Heart right ventricle (tissue), 16 donors: ENCODE data around the gene COL4A4. TPM values are rescaled to one million over a fixed set of nuclear protein-coding genes. Genes with fewer than 3 reads are reported as not detected.

ENCODE experiments used
- ATAC-seq, 8 donors: fragments of 200-7000 bp; cut with Tn5 transposase; one replicate each; pipeline ENCODE4 v1.9.1; 2020; ENCODE audit warnings: mild to moderate bottlenecking in 8 of 8, moderate library complexity in 8 of 8, moderate number of reproducible peaks in 1 of 8
- DNase-seq, 2 donors: peaks; one replicate each; pipeline ENCODE4 v3.0.0-alpha.2; 2020
- H3K27ac ChIP-seq, 10 donors: fragments of 200-600 bp; sonication (generic) in 2 of 10; one replicate each; pipeline versions ENCODE4 v1.5.0 to v1.8.0; 2020 to 2022; ENCODE audit warnings: mild to moderate bottlenecking in 3 of 10
- H3K27me3 ChIP-seq, 7 donors: fragments of 200-600 bp; one replicate each; pipeline ENCODE4 v1.8.0; 2021 to 2022; ENCODE audit warnings: mild to moderate bottlenecking in 2 of 7
- H3K36me3 ChIP-seq, 9 donors: fragments of 200-600 bp; sonication (generic) in 1 of 9; one replicate each; pipeline versions ENCODE4 v1.5.0 to v1.8.0; 2020 to 2022; ENCODE audit warnings: mild to moderate bottlenecking in 2 of 9
- H3K4me1 ChIP-seq, 9 donors: fragments of 200-600 bp; sonication (generic) in 1 of 9; one replicate each; pipeline versions ENCODE4 v1.5.0 to v1.8.0; 2020 to 2022; ENCODE audit warnings: mild to moderate bottlenecking in 4 of 9
- H3K4me3 ChIP-seq, 10 donors: fragments of 200-600 bp; sonication (generic) in 2 of 10; one replicate each; pipeline versions ENCODE4 v1.5.0 to v1.8.0; 2020 to 2022; ENCODE audit warnings: mild to moderate bottlenecking in 7 of 10, moderate library complexity in 2 of 10
- H3K9me3 ChIP-seq, 11 donors: fragments of 200-600 bp in 10 of 11; sonication (generic) in 2 of 11; one replicate each; pipeline versions ENCODE4 v1.5.0 to v1.8.0; 2013 to 2022; ENCODE audit warnings: mild to moderate bottlenecking in 2 of 11, control low read depth in 1 of 11, moderate library complexity in 1 of 11
- WGBS, 2 donors: extraction: QIAGEN DNeasy Blood & Tissue Kit; methylation state at CpG; one replicate each; pipeline ENCODE4 v1.1.7; 2013; ENCODE audit warnings: inconsistent platforms in 1 of 2; 5-methylcytosine and 5-hydroxymethylcytosine counted together
- intact Hi-C, 10 donors: fragments of 100-400 bp; cut with DNase I; formaldehyde crosslinking; loops; one replicate each; pipeline versions ENCODE4 v1.11.1 to v1.14.2; 2022
- polyA plus RNA-seq, 2 donors: library from polyadenylated mRNA; stranded (reverse); fragments of 200-250 nt; gene quantifications; one replicate each; pipeline ENCODE4 v1.2.3, GENCODE V29; 2013
- total RNA-seq, 10 donors: library from RNA; stranded (reverse); fragmentation: NEBNext Ultra II Directional in 3 of 10; extraction: Animal tissue kit (Norgen Biotek cat#: 25700) in 3 of 10; gene quantifications; one replicate each; pipeline versions ENCODE4 v1.2.1 to v1.2.4, GENCODE V29; 2021 to 2023
- TF ChIP-seq, protein P1 (sequence below), 9 donors: fragments of 200-600 bp; sonication (generic) in 2 of 9; IDR thresholded peaks; one replicate each; pipeline versions ENCODE4 v1.5.0 to v1.8.0; 2021 to 2022; ENCODE audit warnings: antibody characterized with exemption in 9 of 9, mild to moderate bottlenecking in 5 of 9, moderate library complexity in 1 of 9
- donor health status: Arrhythmogenic right ventricular cardiomyopathy.
- donor health status: ischemic (EF 13 %, LVEDD 7.1; RV severe dilation, severe dysfunction).
- donor health status: healthy with polysubstance abuse.
- donor health status: DM: no; HTN: yes; CAD: no.
- donor health status: DM: no; HTN: no; CAD: no.
- donor health status: ischemic (EF 25% LVEDD 6.9; RV normal size, moderate dysfunction).
- donor health status: ischemic (EF 25% LVEDD 5.7; RV mildly dilated, moderate dysfunction).
- donor health status: healthy.
- donor health status: DM: yes; HTN: yes; CAD: no.
- donor health status: Ischemic cardiomyopathy.
- donor health status: ischemic (EF 35%, LVEDD 5.7; RV mildly dilated, moderate dysfunction).
- donor health status: nonischemic (EF 11% LVEDD 7.7; RV severe dilation, severe dysfunction).
- donor health status: DM: yes; HTN: yes; CAD: no.
- donor health status: PGD.
- donor health status: ischemic (EF 29% LVEDD 5.4; RV normal size, mild dysfunction).
- donor health status: nonischemic (EF 23%, LVEDD 6.1; RV moderate dilation, normal function).

The COL4A4 gene
- total and polyA plus RNA-seq, 12 donors, result 0.84 to 11.4 (median 4.1) TPM

DNA sequence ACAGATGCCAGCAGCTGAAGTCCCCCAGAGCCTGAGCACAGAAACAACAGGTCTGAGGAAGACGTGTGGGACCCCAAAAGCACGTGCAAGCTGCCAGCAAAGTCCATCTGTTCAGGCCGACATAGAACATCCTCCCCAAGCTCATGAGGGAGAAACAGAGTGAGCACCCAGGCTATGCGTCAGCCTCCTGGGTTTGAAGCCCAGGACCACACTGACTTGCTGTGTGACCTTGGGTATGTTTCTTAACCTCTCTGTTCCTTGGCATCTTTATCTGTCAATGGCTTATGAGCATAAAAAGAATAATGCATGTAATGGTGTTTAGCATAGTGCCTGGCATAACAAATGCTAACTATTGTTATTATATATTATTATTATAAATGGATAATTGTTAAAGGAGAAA is 40.3 kb downstream of the COL4A4 start:
- Histone ChIP-seq H3K27ac (no peak overlapping the region), H3K4me3 (no peak overlapping the region), H3K27me3 (no peaks in the 10 kb centered on the region), H3K36me3 (peaks cover 0 to 21% (median 0%) of the 10 kb centered on the region in 9 donors), H3K4me1 (no peaks in the 10 kb centered on the region), H3K9me3 (no peaks in the 10 kb centered on the region)
- DNase-seq, result no peak
- no peak for ATAC-seq
- intact Hi-C loops, result no loop called here
- TF ChIP-seq, protein P1, sequence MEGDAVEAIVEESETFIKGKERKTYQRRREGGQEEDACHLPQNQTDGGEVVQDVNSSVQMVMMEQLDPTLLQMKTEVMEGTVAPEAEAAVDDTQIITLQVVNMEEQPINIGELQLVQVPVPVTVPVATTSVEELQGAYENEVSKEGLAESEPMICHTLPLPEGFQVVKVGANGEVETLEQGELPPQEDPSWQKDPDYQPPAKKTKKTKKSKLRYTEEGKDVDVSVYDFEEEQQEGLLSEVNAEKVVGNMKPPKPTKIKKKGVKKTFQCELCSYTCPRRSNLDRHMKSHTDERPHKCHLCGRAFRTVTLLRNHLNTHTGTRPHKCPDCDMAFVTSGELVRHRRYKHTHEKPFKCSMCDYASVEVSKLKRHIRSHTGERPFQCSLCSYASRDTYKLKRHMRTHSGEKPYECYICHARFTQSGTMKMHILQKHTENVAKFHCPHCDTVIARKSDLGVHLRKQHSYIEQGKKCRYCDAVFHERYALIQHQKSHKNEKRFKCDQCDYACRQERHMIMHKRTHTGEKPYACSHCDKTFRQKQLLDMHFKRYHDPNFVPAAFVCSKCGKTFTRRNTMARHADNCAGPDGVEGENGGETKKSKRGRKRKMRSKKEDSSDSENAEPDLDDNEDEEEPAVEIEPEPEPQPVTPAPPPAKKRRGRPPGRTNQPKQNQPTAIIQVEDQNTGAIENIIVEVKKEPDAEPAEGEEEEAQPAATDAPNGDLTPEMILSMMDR (IDR thresholded peaks at IDR 0.05), result no peak
- 70 to 81% methylated on average over 4 of the region's 4 CpGs for WGBS, 2 donors

DNA sequence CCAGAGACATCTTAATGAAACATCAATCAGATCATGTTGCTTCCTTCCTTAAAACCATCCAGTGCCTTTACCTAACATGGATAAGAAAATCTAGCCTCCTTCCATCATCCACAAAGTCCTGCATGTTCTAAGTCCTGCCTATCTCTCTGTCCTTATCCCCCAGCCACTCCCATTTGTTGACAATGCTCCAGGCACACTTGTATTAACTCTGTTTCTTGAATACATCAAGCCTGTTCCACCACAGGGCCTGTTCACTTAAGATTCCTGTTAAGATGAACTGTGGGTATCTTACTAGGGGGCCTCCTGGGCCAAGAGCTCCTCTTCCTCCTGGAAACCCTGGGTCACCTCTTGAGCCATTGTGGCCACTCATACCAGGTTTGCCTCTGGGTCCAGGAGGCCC is 45.7 kb downstream of the COL4A4 start:
- Histone ChIP-seq H3K4me3 (no peak overlapping the region), H3K4me1 (no peaks in the 10 kb centered on the region), H3K9me3 (no peaks in the 10 kb centered on the region), H3K36me3 (peaks cover 0 to 52% (median 0%) of the 10 kb centered on the region in 9 donors), H3K27me3 (no peaks in the 10 kb centered on the region), H3K27ac (no peak overlapping the region)
- intact Hi-C loops, result no loop called here
- TF ChIP-seq, protein P1 (IDR thresholded peaks at IDR 0.05), result no peak
- DNase-seq (no peak), ATAC-seq (no peak)

DNA sequence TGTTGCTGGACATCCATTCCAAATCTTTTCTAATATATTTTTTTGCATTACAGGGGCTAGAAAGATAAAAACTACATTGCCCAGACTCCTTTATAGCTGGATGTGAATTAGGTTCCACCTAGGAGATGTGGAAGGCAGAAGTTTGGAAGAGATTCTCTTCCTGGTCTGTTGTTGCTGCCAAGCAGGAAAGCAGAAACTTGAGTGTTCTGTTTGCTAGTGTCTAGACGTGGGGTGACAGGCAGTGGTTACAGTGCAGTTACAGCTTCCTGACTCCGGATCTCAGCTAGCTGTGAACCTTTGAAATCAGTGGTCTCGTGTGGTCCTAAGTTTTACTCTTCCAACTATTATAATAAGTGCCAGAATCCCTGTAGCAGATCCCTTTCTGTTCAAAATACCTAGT is 46.2 kb downstream of the COL4A4 start:
- WGBS, 2 donors, result 15 to 26% methylated on average over 3 of the region's 3 CpGs
- H3K27me3 ChIP-seq, result no peaks in the 10 kb centered on the region
- no peak overlapping the region for H3K27ac ChIP-seq
- no peaks in the 10 kb centered on the region for H3K4me1 ChIP-seq
- H3K9me3 ChIP-seq, result no peaks in the 10 kb centered on the region
- H3K4me3 ChIP-seq, result no peak overlapping the region
- TF ChIP-seq, protein P1 (IDR thresholded peaks at IDR 0.05), result no peak
- ATAC-seq, result no peak
- intact Hi-C loops, result no loop called here
- H3K36me3 ChIP-seq, result peaks cover 0 to 56% (median 0%) of the 10 kb centered on the region in 9 donors
- no peak for DNase-seq

DNA sequence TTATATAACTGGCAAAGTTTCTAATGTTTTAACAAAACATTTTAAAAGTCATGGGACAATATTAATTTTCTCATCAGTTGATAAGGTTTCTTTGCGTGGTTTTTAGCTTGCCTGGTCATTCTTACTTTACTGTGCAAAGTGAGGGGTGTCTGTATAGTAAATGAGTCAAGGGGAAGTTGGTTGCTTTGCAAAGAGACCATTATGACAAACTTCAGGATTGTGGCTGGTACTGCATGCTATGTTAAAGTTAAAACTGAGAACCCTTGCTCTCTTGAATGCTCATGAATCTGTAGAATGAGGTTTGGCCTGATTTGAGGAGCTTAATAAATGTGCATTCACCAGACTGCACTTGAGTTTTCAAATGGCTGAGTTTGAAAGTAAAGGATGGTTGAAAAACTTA is 47.0 kb downstream of the COL4A4 start:
- Histone ChIP-seq H3K9me3 (no peaks in the 10 kb centered on the region), H3K27ac (no peak overlapping the region), H3K27me3 (no peaks in the 10 kb centered on the region), H3K4me3 (no peak overlapping the region), H3K4me1 (no peaks in the 10 kb centered on the region), H3K36me3 (peaks cover 0 to 58% (median 0%) of the 10 kb centered on the region in 9 donors)
- WGBS, 2 donors, result 82 to 91% methylated on average over 1 of the region's 1 CpG
- TF ChIP-seq, protein P1 (IDR thresholded peaks at IDR 0.05), result no peak
- intact Hi-C loops, result no loop called here
- no peak for DNase-seq
- ATAC-seq, result no peak
